Hematopoietic multipotent progenitor cell (in vitro differentiated cells): ENCODE results near the gene ZC3H11A. TPM values are rescaled to one million over a fixed set of nuclear protein-coding genes. Genes with fewer than 3 reads are reported as not detected.
A peak's percentile ranks its signal among the peaks of the same experiment; 100 is the strongest.
"Not testable (repeated sequence)": the region's sequence is repeated elsewhere in the genome, so short reads cannot be mapped to it uniquely, and the experiment has no call there.

Experiments used
- DNase-seq, 3 donors: peaks; one replicate each; pipeline ENCODE4 v3.0.0-alpha.2; 2011 to 2015; ENCODE audit warnings: low read depth in 2 of 3, low spot score in 2 of 3
- total RNA-seq: library from RNA; depleted of rRNA; stranded (reverse); fragments of >200 nt; gene quantifications from one replicate; pipeline ENCODE4 v1.2.3, GENCODE V29; 2012

ZC3H11A gene
- total RNA-seq, 1 donor: 55.5 TPM

GRCh38 chr1:203778789-203779188 lies 16.6 kb upstream of the ZC3H11A start:
- DNase-seq: no peak

DNA sequence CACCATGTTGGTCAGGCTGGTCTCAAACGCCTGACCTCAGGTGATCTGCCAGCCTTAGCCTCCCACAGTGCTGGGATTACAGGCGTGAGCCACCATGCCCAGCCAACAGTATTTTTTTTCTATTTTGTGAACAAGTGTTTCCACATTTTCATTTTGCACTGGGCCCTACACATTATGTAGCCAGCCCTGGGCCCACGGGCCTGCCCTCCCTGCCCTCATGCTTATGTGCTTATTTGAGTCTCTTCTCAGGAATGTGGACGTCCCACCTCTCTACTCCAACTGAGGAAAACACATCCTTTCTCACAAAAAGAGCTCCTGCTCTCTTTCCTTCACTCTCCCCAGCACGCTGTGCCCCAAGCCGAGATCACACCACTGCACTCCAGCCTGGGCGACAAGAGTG lies 13.5 kb upstream of the ZC3H11A start:
- DNase-seq: no peak

GRCh38 chr1:203789966-203790365 lies 5.5 kb upstream of the ZC3H11A start:
- DNase-seq: no peak

DNA sequence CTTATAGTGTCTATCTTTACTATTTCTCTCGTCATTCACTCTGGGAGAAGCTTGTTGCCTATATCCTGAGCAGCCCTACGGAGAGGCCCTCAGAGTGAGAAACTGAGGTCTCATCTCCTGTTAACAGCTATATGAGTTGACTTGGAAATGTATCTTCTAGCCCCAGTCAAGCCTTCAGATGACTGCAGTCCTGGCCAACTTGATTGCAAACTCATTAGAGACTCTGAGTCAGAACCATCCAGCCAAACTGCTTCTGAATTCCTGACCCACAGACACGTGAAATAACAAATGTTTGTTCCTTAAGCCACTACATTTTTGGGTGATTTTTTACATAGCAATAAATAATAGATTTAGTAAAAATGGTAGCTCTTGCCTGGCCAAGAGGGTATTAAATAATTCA lies 3.9 kb upstream of the ZC3H11A start:
- no peak for DNase-seq

GRCh38 chr1:203792486-203792885 lies 2.9 kb upstream of the ZC3H11A start:
- no peak for DNase-seq

- not testable (repeated sequence) for DNase-seq
Measured at GRCh38 chr1:203793561-203793960, 1.9 kb upstream of the ZC3H11A start.

- no peak for DNase-seq
Measured at GRCh38 chr1:203794764-203795440, 521 bp upstream of the ZC3H11A start.

DNA sequence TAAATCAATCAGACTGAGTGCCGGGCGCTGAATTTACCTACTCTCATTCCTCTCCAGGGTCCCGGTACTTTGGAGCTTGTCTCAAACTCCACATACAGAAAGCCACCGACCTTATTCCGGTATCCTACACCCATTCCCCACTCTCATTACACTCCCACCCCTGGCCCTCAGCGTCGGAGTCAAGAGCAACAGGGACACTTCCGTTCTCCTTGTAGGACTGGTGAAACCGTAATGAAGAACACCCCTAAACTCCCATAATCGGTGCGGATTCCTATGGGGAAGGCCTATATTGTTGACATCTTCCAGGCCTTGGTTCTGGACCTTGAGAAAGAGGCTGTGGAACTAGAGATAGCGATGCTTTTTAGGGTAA lies 798 bp downstream of the ZC3H11A start:
- DNase-seq: peak; percentile 6 to 38 (median 13)

GRCh38 chr1:203797216-203797615 lies 1.8 kb downstream of the ZC3H11A start:
- no peak for DNase-seq

DNA sequence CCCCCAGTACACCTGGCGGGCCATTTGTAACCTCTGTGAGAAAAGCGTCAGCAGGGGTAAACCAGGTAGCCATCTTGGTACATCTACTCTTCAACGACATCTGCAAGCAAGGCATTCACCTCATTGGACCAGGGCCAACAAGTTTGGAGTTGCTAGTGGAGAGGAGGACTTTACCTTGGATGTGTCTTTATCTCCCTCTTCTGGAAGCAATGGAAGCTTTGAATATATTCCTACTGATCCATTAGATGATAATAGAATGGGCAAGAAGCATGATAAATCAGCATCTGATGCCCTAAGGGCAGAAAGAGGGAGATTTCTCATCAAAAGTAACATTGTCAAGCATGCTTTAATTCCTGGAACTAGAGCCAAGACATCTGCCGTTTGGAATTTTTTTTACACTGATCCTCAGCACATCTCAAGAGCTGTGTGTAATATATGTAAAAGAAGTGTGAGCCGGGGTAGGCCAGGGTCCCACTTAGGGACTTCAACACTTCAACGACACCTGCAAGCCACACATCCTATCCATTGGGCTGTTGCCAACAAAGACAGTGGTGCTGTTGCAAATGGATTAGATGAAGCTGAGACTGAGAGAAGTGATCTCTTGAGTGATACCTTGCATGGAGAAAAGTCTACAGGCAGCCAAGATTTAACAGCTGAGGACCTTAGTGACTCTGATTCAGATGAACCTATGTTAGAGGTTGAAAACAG lies 2.7 kb downstream of the ZC3H11A start:
- DNase-seq: no peak

- DNase-seq: no peak
Measured at GRCh38 chr1:203799157-203799556, 3.7 kb downstream of the ZC3H11A start.

GRCh38 chr1:203799971-203800370 lies 4.5 kb downstream of the ZC3H11A start:
- DNase-seq: no peak

GRCh38 chr1:203805689-203806088 lies 10.3 kb downstream of the ZC3H11A start:
- DNase-seq: no peak

- DNase-seq: no peak
Measured at GRCh38 chr1:203807196-203807595, 11.8 kb downstream of the ZC3H11A start.

DNA sequence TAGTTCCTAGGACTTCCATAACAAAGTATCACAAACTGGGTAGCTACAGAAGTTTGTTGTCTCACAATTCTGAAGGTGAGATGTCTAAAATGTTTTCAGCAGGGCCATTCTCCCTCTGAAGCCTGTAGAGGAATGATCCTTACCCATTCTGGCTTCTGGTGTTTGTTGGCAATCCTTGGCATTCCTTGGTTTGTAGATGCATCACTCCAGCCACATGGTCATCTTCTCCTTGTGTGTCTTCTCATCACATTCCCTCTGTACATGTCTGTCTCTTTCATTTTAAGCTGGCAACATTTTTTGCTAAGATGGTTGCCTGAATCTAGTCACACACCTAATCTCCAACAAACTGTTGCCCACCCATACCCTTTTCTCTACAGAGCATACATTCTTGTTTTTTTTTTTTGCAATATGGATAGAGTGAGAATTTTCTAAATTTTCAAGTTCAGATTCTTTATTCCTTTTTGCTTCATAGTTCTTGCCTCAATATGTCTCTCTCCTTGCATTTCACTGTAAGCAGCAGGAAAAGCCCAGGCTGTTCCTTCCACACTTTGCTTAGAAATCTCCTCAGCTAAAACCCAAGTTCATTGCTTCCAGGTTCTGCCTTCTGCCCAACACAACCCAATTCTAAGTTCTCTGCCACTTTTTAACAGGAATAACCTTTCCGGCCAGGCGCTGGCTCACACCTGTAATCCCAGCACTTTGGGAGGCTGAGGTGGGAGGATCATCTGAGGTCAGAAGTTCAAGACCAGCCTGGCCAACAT lies 18.3 kb downstream of the ZC3H11A start:
- DNase-seq: no peak

GRCh38 chr1:203818399-203818798 lies 23.0 kb downstream of the ZC3H11A start:
- no peak for DNase-seq

GRCh38 chr1:203823306-203823705 lies 27.9 kb downstream of the ZC3H11A start:
- DNase-seq: no peak

GRCh38 chr1:203826175-203826574 lies 30.8 kb downstream of the ZC3H11A start:
- no peak for DNase-seq

GRCh38 chr1:203828002-203828401 lies 32.6 kb downstream of the ZC3H11A start:
- DNase-seq: no peak

- DNase-seq: no peak
Measured at GRCh38 chr1:203828503-203828902, 33.1 kb downstream of the ZC3H11A start.

DNA sequence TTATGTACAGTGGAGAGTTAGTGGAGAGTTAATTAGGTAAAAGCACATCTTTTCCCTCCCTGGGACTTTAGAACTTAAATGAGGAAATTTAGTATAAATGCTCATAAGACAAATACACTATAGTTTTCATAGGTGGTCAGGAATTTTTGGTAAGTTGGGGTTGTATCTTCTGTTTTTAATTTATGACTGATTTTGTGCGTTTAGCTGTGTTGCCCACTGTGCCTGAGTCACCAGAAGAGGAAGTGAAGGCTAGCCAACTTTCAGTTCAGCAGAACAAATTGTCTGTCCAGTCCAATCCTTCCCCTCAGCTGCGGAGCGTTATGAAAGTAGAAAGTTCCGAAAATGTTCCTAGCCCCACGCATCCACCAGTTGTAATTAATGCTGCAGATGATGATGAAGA lies 33.8 kb downstream of the ZC3H11A start:
- DNase-seq: not testable (repeated sequence)

GRCh38 chr1:203835476-203835875 lies 40.1 kb downstream of the ZC3H11A start:
- DNase-seq: no peak
